ENCODE measurements around the gene PARVB.

DNA sequence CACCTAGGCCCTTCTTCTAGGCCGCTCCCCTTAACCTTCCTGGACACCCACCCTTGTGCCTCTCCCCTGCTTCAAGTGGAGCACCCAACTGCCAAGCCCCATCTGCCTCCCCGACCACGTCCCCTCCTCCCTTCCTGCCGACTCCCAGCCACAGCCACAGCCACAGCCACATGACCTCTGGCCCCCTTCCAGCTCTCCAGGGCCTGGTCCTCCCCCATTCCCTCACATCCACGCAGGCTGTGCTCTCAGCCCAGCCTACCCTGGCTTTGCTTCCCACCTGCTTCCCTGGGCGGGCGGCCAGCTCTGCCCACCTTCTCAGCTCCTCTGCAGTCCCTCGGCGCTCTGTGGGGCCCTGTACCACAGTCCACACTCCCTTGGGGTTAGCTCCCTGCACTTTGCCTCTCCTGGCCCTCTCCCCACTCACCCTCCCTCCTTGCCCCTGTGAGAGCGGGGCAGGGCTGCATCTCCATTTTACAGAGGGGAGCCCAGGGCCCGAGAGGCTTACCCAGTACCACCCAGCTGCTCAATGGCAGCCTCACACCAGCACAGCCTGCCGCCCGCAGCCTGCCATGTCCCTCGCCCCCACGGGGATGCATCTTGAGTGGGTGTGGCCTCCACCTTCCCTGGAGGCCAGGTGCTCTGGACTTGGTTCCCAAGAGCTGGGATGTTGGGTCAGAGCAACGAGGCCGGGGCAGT lies 176.9 kb downstream of the PARVB start:
- TF ChIP-seq NFYB (IDR thresholded peaks at IDR 0.05; ENCODE audit: insufficient read depth, low read depth, low read length) (no peak), ZZZ3 (IDR thresholded peaks at IDR 0.05; ENCODE audit: control insufficient read depth, insufficient read length, low read depth) (no peak), CTCF (IDR thresholded peaks at IDR 0.05 in 2 of 3, conservative IDR thresholded peaks at IDR 0.05 in 1 of 3; ENCODE audit: control insufficient read depth in 2 of 3, extremely low read depth in 1 of 3, insufficient read depth in 1 of 3, low read depth in 3 of 3, low read length in 3 of 3) (no peak), EED (IDR thresholded peaks at IDR 0.05; ENCODE audit: low read depth) (no peak), HCFC1 (IDR thresholded peaks at IDR 0.05; ENCODE audit: low read length) (no peak), POLR2AphosphoS5 (IDR thresholded peaks at IDR 0.05; ENCODE audit: low read length) (no peak)

All from GM12878 (cell line).